ENCODE measurements around the gene AMPD3. TPM values are rescaled to one million over a fixed set of nuclear protein-coding genes. Genes with fewer than 3 reads are reported as not detected.
A peak's percentile ranks its signal among the peaks of the same experiment; 100 is the strongest.

The AMPD3 gene
- polyA plus RNA-seq, 3 donors from 2014 or later: 2.5 to 4.9 (median 4.0) TPM

- Mint-ChIP-seq H3K4me3 (no peak overlapping the region), H3K27ac (no peak overlapping the region)
- DNase-seq: no peak
Observed at GRCh38 chr11:10500757-10501684, 46.0 kb downstream of the AMPD3 start.

GRCh38 chr11:10502065-10502680 lies 47.1 kb downstream of the AMPD3 start:
- Mint-ChIP-seq H3K27ac (no peak overlapping the region), H3K27me3 (ENCODE audit: low read depth in 3 of 3) (no peaks in the 10 kb centered on the region), H3K36me3 (peaks cover 8 to 25% (median 13%) of the 10 kb centered on the region in 3 donors), H3K4me3 (no peak overlapping the region), H3K4me1 (no peaks in the 10 kb centered on the region), H3K9me3 (no peaks in the 10 kb centered on the region)
- no peak for DNase-seq

More at GRCh38 chr11:10500757-10501684, 46.0 kb downstream of the AMPD3 start:
- H3K27me3 Mint-ChIP-seq (ENCODE audit: low read depth in 3 of 3): peaks cover 0 to 3% (median 0%) of the 10 kb centered on the region in 3 donors
- no peaks in the 10 kb centered on the region for H3K9me3 Mint-ChIP-seq
- H3K4me1 Mint-ChIP-seq: no peaks in the 10 kb centered on the region
- H3K36me3 Mint-ChIP-seq: peaks cover 8 to 30% (median 13%) of the 10 kb centered on the region in 3 donors

GRCh38 chr11:10502770-10503169 lies 47.7 kb downstream of the AMPD3 start:
- H3K4me3 Mint-ChIP-seq: no peak overlapping the region
- no peaks in the 10 kb centered on the region for H3K9me3 Mint-ChIP-seq
- no peaks in the 10 kb centered on the region for H3K27me3 Mint-ChIP-seq (ENCODE audit: low read depth in 3 of 3)
- H3K27ac Mint-ChIP-seq: no peak overlapping the region
- peaks cover 8 to 23% (median 13%) of the 10 kb centered on the region in 3 donors for H3K36me3 Mint-ChIP-seq
- no peaks in the 10 kb centered on the region for H3K4me1 Mint-ChIP-seq
- DNase-seq: no peak

GRCh38 chr11:10503221-10503620 lies 48.2 kb downstream of the AMPD3 start:
- no peaks in the 10 kb centered on the region for H3K9me3 Mint-ChIP-seq
- H3K27ac Mint-ChIP-seq: no peak overlapping the region
- H3K36me3 Mint-ChIP-seq: peaks cover 4 to 19% (median 13%) of the 10 kb centered on the region in 3 donors
- H3K4me1 Mint-ChIP-seq: no peaks in the 10 kb centered on the region
- H3K4me3 Mint-ChIP-seq: no peak overlapping the region
- H3K27me3 Mint-ChIP-seq (ENCODE audit: low read depth in 3 of 3): no peaks in the 10 kb centered on the region
- no peak for DNase-seq

- Mint-ChIP-seq H3K9me3 (no peaks in the 10 kb centered on the region), H3K4me3 (no peak overlapping the region), H3K36me3 (peaks cover 4 to 19% (median 13%) of the 10 kb centered on the region in 3 donors)
Observed at GRCh38 chr11:10503777-10504480, 48.9 kb downstream of the AMPD3 start.

GRCh38 chr11:10504490-10504889 lies 49.4 kb downstream of the AMPD3 start:
- Mint-ChIP-seq H3K27me3 (ENCODE audit: low read depth in 3 of 3) (no peaks in the 10 kb centered on the region), H3K4me3 (no peak overlapping the region), H3K27ac (no peak overlapping the region), H3K4me1 (no peaks in the 10 kb centered on the region), H3K9me3 (no peaks in the 10 kb centered on the region), H3K36me3 (peaks cover 4 to 19% (median 13%) of the 10 kb centered on the region in 3 donors)
- DNase-seq: no peak

More at GRCh38 chr11:10503777-10504480, 48.9 kb downstream of the AMPD3 start:
- Mint-ChIP-seq H3K27me3 (ENCODE audit: low read depth in 3 of 3) (no peaks in the 10 kb centered on the region), H3K27ac (peak overlapping the region in 1 of 6 donors; percentile 24), H3K4me1 (no peaks in the 10 kb centered on the region)
- no peak for DNase-seq

GRCh38 chr11:10505278-10506007 lies 50.4 kb downstream of the AMPD3 start:
- H3K4me3 Mint-ChIP-seq: no peak overlapping the region
- no peaks in the 10 kb centered on the region for H3K27me3 Mint-ChIP-seq (ENCODE audit: low read depth in 3 of 3)
- no peak overlapping the region for H3K27ac Mint-ChIP-seq
- peaks cover 4 to 15% (median 13%) of the 10 kb centered on the region in 3 donors for H3K36me3 Mint-ChIP-seq
- DNase-seq: no peak
- H3K9me3 Mint-ChIP-seq: no peaks in the 10 kb centered on the region
- no peaks in the 10 kb centered on the region for H3K4me1 Mint-ChIP-seq

- Mint-ChIP-seq H3K27me3 (ENCODE audit: low read depth in 3 of 3) (no peaks in the 10 kb centered on the region), H3K4me3 (no peak overlapping the region), H3K36me3 (peaks cover 4 to 17% (median 13%) of the 10 kb centered on the region in 3 donors), H3K27ac (no peak overlapping the region), H3K9me3 (no peaks in the 10 kb centered on the region), H3K4me1 (no peaks in the 10 kb centered on the region)
- no peak for DNase-seq
Observed at GRCh38 chr11:10506008-10506370, 50.9 kb downstream of the AMPD3 start.

- no peaks in the 10 kb centered on the region for H3K9me3 Mint-ChIP-seq
- H3K4me1 Mint-ChIP-seq: peaks cover 8 to 15% of the 10 kb centered on the region in 2 donors
- no peak for DNase-seq
- H3K27ac Mint-ChIP-seq: no peak overlapping the region
- H3K36me3 Mint-ChIP-seq: peaks cover 0 to 16% (median 3%) of the 10 kb centered on the region in 3 donors
- peaks cover 0 to 2% (median 0%) of the 10 kb centered on the region in 3 donors for H3K27me3 Mint-ChIP-seq (ENCODE audit: low read depth in 3 of 3)
- no peak overlapping the region for H3K4me3 Mint-ChIP-seq
Observed at GRCh38 chr11:10511181-10511621, 56.1 kb downstream of the AMPD3 start.

GRCh38 chr11:10514202-10514601 lies 59.1 kb downstream of the AMPD3 start:
- Mint-ChIP-seq H3K4me3 (no peak overlapping the region), H3K27ac (no peak overlapping the region), H3K27me3 (ENCODE audit: low read depth in 3 of 3) (peaks cover 0 to 2% (median 0%) of the 10 kb centered on the region in 3 donors), H3K4me1 (peaks cover 8 to 15% of the 10 kb centered on the region in 2 donors), H3K36me3 (peaks cover 3 to 38% (median 16%) of the 10 kb centered on the region in 3 donors), H3K9me3 (no peaks in the 10 kb centered on the region)
- DNase-seq: no peak

GRCh38 chr11:10514709-10515108 lies 59.6 kb downstream of the AMPD3 start:
- Mint-ChIP-seq H3K36me3 (peaks cover 3 to 41% (median 16%) of the 10 kb centered on the region in 3 donors), H3K9me3 (no peaks in the 10 kb centered on the region), H3K27me3 (ENCODE audit: low read depth in 3 of 3) (peaks cover 0 to 2% (median 0%) of the 10 kb centered on the region in 3 donors), H3K4me3 (no peak overlapping the region), H3K27ac (peak overlapping the region in 1 of 6 donors; percentile 11), H3K4me1 (peaks cover 8 to 15% of the 10 kb centered on the region in 2 donors)
- DNase-seq: no peak

- H3K36me3 Mint-ChIP-seq: peaks cover 3 to 44% (median 16%) of the 10 kb centered on the region in 3 donors
- H3K4me1 Mint-ChIP-seq: peaks cover 8 to 15% of the 10 kb centered on the region in 2 donors
- H3K4me3 Mint-ChIP-seq: no peak overlapping the region
- DNase-seq: no peak
- no peak overlapping the region for H3K27ac Mint-ChIP-seq
- H3K9me3 Mint-ChIP-seq: no peaks in the 10 kb centered on the region
- H3K27me3 Mint-ChIP-seq (ENCODE audit: low read depth in 3 of 3): peaks cover 0 to 2% (median 0%) of the 10 kb centered on the region in 3 donors
Observed at GRCh38 chr11:10515418-10515817, 60.4 kb downstream of the AMPD3 start.

- H3K27ac Mint-ChIP-seq: no peak overlapping the region
- peaks cover 14 to 49% (median 26%) of the 10 kb centered on the region in 3 donors for H3K36me3 Mint-ChIP-seq
Observed at GRCh38 chr11:10518123-10518522, 63.1 kb downstream of the AMPD3 start.

More at GRCh38 chr11:10518123-10518522, 63.1 kb downstream of the AMPD3 start:
- H3K27me3 Mint-ChIP-seq (ENCODE audit: low read depth in 3 of 3): no peaks in the 10 kb centered on the region
- H3K4me1 Mint-ChIP-seq: peaks cover 2 to 3% of the 10 kb centered on the region in 2 donors
- no peaks in the 10 kb centered on the region for H3K9me3 Mint-ChIP-seq
- no peak for DNase-seq
- H3K4me3 Mint-ChIP-seq: no peak overlapping the region

All from immature natural killer cell (primary cell).